Measurements from ENCODE around the gene MFAP5. TPM values are rescaled to one million over a fixed set of nuclear protein-coding genes. Genes with fewer than 3 reads are reported as not detected.

The MFAP5 gene
- total RNA-seq, 1 experiment from 2014 or later: 0.26 TPM

- TF ChIP-seq CTCF (conservative IDR thresholded peaks at IDR 0.05): no peak
- no peak overlapping the region for H2AFZ ChIP-seq (ENCODE audit: low read length)
- no peaks in the 10 kb centered on the region for H3K79me1 ChIP-seq (ENCODE audit: insufficient read depth, low read depth, low read length, poor library complexity, severe bottlenecking)
- no peak overlapping the region for H4K91ac ChIP-seq (ENCODE audit: insufficient read length, low read depth, low read length)
- H4K20me1 ChIP-seq (ENCODE audit: control insufficient read depth, insufficient read depth, insufficient read length): no peaks in the 10 kb centered on the region
- no peak overlapping the region for H2BK5ac ChIP-seq (ENCODE audit: insufficient read length, low read length)
- WGBS (ENCODE audit: extremely low coverage, insufficient read length, low lambda C conversion rate): no CpG with 5 or more reads among the region's 2 CpGs
- no peak overlapping the region for H3K56ac ChIP-seq (ENCODE audit: insufficient read length, low read depth, low read length)
- no peaks in the 10 kb centered on the region for H3K27me3 ChIP-seq (ENCODE audit: insufficient read depth, low read length)
- Mint-ChIP-seq H3K27me3 (ENCODE audit: low read depth) (peaks cover 1% of the 10 kb centered on the region; the same call in 1 of the 2 replicates), H3K36me3 (ENCODE audit: insufficient read depth in 1 of 3, low read depth in 3 of 3) (no peaks in the 10 kb centered on the region; a peak in 2 of 7 replicates), H3K27ac (no peak overlapping the region; a peak in 1 of 7 replicates), H3K9me3 (no peaks in the 10 kb centered on the region), H3K4me1 (peaks cover 18 to 21% of the 10 kb centered on the region in 2 experiments), H3K4me3 (no peak overlapping the region)
- H3K4ac ChIP-seq (ENCODE audit: low read depth, low read length): no peak overlapping the region
- no peaks in the 10 kb centered on the region for H3K9me3 ChIP-seq (ENCODE audit: control insufficient read depth, low read depth, low read length)
- no peak overlapping the region for H4K8ac ChIP-seq (replicated peaks; ENCODE audit: insufficient read length, low read depth, low read length)
- no peak overlapping the region for H3K18ac ChIP-seq (ENCODE audit: insufficient read length, low read depth, low read length)
- no peak overlapping the region for H3K23ac ChIP-seq (ENCODE audit: insufficient read length, low read depth, low read length)
- H3T11ph ChIP-seq (ENCODE audit: low read length): no peak overlapping the region
- no peak for DNase-seq
- no peak overlapping the region for H2BK12ac ChIP-seq (ENCODE audit: insufficient read length, low read depth, low read length)
- peaks cover 2% of the 10 kb centered on the region; the same call in 1 of the 2 replicates for H3K4me1 ChIP-seq (ENCODE audit: insufficient read depth, low read length)
- H3K23me2 ChIP-seq (ENCODE audit: insufficient read length, low read depth, low read length, poor library complexity, severe bottlenecking): no peaks in the 10 kb centered on the region
- H2BK20ac ChIP-seq (ENCODE audit: low read depth, low read length, poor library complexity, severe bottlenecking): no peak overlapping the region
- no peak overlapping the region for H2AK5ac ChIP-seq (ENCODE audit: insufficient read length, low read length)
- no peak overlapping the region for H3K4me2 ChIP-seq (ENCODE audit: insufficient read depth, insufficient read length, low read length)
- H3K27ac ChIP-seq (ENCODE audit: insufficient read length, low read depth, low read length): no peak overlapping the region
- no peak overlapping the region for H3K9ac ChIP-seq (ENCODE audit: extremely low read depth, insufficient read length, low read length)
- no peak overlapping the region for H3K14ac ChIP-seq (ENCODE audit: insufficient read depth, low read length)
- no peak overlapping the region for H2BK15ac ChIP-seq (ENCODE audit: low read depth, low read length)
- no peak overlapping the region for H4K5ac ChIP-seq (ENCODE audit: insufficient read length, low read depth, low read length)
- H3K79me2 ChIP-seq (ENCODE audit: insufficient read depth, low read length): no peaks in the 10 kb centered on the region
- no peak overlapping the region for H2BK120ac ChIP-seq (ENCODE audit: low read depth, low read length, poor library complexity, severe bottlenecking)
These were observed 59.3 kb downstream of the MFAP5 start for GRCh38 chr12:8603286-8603685.
